Measurements from ENCODE around the gene UQCC2.

The UQCC2 gene

DNA sequence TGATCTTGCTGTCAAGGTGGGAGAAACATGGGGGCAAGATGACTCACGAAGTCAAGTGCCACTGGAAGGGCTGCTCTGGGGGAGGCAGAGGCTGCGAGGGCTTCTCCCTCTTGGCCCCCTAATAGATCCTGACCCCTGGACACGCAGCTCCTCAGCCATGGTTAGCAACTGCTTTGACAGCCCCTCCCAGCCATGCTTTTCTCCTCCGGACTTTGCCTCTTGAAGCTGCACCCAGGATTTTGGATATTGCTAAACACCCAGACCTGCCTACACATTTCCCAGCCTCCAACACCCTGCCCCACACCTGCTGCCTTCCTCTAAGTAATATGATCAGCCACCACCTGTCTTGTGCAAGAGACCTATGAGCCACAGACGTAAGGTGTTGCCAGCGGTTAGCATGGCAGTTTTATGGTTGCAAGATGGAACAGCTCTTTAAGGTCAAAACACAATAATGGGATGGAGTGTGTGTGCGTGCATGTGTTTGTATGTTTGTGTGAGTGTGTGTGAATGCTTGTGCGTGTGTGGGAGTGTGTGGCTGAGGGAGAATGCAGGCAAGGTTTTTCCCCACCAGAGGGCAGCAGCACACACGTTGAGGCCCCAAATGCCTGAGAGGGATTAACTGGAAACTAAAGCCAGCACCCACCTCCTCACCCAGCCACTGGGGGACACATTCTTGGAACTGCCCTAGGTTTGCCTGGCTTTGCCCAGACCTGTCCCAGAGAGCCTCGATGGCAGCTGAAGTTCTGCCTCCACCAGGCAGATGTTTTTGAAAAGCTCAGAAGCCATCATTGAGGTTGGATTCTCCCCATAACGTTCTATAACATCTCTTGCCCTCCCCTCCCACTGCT lies 32.7 kb upstream of the UQCC2 start:
- DNase-seq (ENCODE audit: low read depth), result peak; percentile 67

DNA sequence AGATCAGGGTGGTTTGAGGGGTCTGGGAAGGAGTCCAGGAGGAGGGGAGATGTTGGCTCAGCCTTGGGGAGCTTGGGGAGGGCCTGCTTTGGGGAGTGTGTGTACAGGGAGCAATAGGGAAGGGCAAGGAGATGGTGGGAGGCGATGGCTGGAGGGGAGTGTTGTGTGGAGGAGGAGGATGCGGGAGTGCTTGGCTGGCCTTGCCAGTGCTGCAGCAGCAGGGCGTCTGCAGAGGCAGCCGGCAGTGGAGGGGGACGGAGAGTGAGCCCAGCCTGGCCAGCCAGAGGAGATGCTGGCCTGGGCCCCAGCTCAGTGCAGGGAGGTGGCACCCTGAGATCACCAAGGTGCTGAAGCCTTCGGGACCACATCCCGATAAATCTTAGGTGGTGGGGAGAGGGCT lies 31.3 kb upstream of the UQCC2 start:
- DNase-seq (ENCODE audit: low read depth), result no peak

DNA sequence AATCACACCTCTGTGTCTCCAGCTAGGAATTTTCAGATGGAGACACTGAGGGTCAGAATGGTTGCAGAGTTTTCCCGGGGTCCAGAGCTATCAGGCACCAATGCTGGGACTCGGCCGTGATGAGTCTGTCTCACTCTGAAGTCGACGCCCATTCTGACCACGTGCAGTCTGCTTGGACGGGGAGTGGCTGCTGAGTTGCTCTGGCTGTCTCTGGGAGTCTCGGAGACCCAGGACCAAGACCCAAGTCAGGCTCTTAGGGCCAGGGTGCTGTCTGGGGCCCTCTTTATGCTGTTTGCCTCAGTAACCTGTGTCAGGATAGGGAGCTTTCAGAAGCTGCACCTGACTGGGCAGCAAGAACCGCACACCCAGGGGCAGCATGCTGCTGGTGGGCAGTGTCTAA lies 30.6 kb upstream of the UQCC2 start:
- DNase-seq (ENCODE audit: low read depth), result no peak

DNA sequence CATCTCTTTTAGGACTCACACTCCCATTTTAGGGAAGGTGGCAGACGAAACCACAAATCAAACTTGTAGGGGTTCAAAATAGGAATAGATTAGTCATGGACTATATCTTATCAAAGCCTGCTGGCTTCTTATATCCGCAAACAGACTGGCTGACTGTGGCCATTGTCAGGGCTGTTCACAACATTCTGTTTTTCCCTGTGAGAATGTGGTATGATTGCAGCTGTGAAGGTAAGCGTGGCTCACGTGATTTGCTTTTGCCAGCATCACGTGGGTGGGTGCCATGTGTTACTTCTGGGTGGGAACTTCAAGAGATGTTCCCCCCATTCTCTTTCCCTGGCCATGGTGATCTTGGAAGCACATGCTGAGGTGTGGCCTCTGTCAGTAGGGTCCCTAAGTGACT lies 29.3 kb upstream of the UQCC2 start:
- DNase-seq (ENCODE audit: low read depth), result no peak

DNA sequence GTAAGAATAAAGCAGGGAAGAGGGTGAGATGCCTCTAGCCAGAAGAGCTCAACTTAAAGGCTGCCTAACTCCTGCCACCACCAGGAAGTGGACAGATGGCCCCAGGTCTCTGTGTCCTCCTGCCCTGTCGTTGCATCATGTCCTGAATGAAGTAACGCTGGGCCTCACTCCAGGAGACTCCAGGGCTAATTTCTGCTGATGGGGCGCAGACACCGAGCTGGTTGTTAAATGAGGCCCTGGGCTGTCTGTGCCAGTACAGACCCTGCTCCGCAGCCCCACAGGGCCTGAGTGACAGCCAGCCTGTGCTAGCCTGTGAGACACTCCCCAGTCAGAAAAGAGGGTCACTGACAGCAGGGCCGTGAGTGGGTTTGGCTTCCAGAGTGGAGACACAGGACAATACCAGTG lies 28.7 kb upstream of the UQCC2 start:
- DNase-seq (ENCODE audit: low read depth), result no peak

DNA sequence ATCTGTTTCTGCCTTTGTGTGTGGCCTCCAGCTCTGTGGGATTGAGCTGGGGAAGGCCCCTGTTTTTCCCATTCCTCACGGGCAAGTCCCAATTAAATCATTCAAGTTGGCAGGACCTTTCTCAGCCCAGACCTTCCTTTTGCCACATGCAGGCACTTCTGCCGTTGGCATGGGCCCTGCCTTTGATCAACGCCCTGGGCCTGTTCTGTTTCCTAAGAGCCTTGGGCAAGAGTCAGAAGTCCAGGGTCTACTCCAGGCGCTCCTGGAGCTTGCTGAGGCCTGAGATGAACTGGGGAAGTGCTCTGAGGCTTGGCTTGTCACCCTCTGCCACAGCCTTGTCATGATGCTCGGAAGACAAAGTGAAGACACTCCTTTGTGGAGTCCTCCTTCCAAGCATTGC lies 28.1 kb upstream of the UQCC2 start:
- DNase-seq (ENCODE audit: low read depth), result no peak

DNA sequence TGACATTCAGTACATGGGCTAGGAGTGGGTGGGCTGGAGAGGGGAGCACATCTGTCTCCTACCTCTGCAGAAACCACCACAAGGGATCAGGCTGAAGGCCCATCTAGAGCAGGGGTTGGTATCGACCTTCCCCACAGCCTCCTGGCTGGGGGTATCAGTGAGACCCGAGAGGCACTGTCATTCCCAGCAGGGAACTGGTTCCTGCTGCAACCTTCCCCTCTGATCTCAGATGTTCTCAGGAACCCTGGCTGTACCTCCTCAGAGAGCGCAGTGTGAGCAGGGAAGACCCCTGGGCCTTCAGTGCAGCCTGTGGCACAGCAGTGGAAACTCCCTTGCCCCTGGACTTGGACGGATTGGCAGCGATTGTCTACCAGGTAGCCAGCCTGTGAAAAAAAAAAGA lies 27.4 kb upstream of the UQCC2 start:
- no peak for DNase-seq (ENCODE audit: low read depth)

DNA sequence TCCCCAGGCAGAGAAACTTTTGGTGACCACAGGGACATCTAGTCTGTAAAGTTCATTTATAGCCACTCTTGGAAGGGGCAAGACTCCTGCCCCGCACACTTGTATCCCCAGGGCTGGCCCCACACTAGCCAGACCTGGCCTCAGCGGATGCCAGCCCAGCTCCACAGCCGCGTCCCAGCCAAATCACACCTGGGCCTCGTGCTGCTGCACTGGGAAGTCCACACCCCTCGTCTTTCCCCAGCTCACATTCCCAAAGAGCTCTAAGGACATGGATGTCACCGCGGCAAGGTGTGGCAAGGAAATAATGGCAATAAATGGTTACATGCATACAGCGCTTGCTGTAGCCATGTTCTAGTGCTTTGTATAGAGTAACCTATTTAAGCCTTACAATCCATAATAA lies 26.7 kb upstream of the UQCC2 start:
- DNase-seq (ENCODE audit: low read depth), result no peak

DNA sequence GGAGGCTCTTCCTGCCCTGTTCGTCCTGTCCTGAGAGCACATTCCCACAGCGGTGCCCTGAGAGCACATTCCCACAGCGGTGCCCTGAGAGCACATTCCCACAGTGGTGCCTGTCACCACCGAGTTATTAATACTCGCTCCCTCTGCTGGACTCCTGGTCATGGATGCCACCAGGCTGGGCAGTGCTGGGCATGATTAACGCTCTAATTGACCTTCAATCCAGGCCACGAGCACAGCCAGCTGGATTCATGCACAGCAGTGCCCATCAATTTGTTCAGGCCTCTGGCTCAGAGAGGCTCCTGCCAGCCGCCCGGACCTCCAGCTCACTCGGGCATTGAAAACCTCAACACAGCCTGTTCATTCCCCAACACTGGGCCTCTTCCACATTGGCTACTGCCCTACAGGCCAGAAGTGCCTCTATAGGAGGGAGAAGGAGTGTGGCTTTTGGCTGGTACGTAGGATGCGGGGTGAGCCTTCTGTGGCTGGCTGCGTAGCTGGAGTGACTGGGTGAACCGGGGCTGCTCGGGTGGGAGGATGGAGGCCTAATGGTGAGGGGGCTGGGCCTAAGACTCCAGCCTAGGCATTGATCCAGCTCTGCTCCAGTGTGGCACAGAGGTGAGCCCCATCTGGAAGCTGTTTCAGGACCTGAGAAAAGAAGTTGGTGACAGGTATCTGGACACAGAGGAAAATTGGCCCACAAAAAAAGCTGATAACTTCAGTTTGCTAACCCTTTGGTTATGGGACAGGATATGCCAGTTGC lies 25.9 kb upstream of the UQCC2 start:
- no peak for DNase-seq (ENCODE audit: low read depth)

DNA sequence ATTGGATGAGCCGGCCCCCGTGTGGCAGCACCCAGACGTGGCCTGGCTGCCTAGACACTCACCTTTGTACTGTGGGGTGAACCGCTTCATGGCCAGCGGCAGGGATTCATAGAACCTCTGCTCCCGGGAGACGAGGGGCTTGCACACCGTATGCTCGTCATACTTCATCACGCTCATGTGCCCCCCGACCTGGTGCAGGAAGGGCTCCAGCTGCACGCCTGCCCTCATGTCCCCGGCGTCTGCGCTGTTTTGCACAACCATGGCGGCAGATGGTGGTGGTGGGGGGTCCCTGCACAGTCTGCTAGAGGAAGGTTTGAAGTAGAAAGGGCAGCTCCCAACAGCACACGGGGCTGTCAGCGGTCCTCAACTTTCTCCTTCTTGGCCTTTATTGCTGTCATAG lies 23.7 kb upstream of the UQCC2 start:
- no peak for DNase-seq (ENCODE audit: low read depth)

DNA sequence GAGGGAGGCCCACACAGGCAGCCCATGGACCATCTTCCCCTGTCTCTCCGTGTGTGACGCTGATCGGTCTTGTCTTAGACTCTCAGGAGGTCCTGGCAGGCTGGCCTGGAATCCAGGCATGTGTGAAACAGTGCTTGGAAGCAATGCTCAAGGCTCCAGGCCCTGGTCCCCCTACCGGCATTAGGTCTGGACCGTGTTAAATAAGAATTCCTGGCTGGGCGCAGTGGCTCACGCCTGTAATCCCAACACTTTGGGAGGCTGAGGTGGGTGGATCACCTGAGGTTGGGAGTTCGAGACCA lies 22.2 kb upstream of the UQCC2 start:
- no peak for DNase-seq (ENCODE audit: low read depth)

DNA sequence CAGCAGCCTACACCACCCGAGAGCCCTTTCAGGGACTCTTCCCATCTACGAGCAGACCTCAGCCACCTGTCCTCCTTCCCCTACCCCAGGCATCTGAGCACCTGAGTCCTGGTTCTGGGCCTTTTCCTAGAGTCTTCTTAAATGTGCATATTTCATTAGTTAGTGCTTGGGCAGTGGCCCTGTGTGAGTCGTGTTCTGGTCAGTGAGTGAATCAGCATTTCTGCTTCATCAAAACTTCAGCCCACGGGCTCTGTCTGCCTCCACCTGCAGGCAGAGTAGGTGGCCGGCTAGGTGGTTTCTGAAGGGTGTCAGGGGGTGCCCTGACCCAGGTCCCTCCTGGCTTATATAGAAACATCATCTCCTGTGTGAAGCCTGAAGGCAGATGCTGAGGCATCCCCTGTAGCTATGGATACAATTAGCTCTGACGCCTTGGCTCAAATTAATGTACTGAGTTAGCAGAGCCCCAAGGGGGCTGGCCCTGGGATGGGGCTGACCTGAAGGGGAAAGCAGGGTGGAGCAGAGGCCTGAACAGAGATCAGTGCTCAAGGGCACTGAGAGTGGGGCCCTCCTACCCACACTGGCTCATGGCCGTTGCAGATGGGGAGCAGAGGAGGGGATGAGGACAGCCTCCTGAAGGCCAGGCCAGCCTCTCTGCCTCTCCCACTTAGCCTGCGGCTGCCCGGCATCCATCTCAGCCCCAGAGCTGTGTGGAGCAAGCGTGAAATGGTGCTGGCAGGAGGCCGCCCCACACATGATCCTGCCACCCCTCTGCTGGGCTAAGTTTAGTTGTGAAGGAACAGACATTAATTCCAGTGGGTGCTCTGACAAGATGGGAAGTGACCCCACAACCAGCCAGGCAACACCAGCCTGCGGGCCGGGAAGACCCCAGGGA lies 21.6 kb upstream of the UQCC2 start:
- no peak for DNase-seq (ENCODE audit: low read depth)

DNA sequence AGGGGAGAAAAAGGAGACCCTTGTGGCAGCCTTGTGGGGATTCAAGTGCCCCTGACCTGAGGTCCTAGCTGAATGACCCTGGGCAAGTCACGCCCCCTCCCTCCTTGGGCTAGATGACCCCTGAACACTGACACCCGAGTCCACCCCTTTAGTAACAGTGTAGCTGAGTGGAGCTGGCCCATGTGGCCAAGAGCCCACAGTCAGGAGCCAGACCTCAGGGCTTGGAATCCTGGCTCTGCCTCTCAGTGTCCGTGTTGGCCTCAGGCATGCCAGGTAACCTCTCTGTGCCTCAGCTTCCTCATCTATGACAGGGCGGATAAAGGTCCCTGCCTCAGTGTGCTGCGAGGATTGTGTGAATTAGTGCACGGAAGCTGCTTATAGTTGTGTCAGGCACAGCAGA lies 20.9 kb upstream of the UQCC2 start:
- DNase-seq (ENCODE audit: low read depth), result no peak

DNA sequence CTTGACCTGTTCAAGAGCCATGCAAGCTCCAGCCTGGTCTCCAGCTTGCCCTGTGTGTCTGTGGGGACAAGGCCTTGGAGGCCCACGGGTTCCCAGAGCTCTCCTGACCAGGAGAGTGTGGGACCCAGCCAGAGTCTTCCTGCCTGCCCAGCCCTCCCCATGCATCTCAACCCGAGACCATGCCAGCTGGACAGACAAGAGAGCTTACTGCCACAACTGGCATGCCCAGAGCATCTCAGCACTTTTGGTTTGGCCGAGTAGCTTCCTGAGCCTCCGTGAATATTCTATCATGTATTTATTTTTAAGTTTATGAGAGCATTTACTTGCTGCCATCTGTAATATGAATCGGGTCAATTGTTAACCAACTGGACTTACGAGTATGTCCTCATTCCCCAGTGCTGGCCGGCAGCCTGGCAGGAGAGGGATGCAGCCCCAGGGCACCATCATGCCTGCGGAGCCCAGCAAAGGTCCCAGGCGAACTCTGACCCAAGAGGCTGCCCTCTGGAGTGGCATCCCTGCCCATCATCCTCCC lies 20.3 kb upstream of the UQCC2 start:
- DNase-seq (ENCODE audit: low read depth), result no peak

DNA sequence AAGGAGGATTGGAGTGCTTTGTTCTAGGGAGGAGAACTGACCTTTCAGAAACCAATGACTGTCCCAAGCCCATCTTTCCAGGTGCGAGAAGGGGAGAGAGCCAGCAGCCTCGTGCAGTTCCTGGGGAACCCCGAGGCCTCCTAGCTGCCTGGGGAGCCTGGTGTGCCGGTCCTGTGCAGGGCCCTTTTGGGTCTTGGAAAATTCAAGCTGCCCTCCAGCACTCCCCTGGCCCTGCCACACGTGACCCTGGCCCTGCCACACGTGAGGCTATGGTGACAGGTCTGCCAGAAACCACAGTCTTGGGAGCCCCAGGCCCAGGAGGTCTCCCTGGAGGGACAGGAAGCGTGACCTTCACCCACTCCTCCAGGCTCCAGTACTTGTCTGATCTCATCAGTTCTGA lies 19.5 kb upstream of the UQCC2 start:
- no peak for DNase-seq (ENCODE audit: low read depth)

DNA sequence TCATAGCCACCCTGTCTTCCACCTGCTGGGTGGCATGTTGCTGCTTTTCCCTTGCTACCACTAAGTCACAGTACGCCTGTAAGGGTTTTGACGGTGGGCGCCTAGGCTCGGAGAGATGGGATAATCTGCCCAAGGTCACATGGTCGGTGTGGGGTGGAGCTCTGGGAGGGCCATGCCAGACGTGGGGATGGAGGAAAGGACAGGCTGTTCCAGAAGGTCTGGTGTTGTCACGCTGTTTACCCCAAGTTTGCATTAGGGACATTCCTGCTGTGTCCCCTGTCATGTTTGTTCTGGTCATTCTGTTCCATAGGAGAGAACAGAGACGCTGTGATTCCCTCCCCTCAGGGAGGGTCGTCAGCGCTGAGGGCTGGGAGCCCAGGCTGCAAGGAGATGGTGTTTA lies 19.1 kb upstream of the UQCC2 start:
- no peak for DNase-seq (ENCODE audit: low read depth)

DNA sequence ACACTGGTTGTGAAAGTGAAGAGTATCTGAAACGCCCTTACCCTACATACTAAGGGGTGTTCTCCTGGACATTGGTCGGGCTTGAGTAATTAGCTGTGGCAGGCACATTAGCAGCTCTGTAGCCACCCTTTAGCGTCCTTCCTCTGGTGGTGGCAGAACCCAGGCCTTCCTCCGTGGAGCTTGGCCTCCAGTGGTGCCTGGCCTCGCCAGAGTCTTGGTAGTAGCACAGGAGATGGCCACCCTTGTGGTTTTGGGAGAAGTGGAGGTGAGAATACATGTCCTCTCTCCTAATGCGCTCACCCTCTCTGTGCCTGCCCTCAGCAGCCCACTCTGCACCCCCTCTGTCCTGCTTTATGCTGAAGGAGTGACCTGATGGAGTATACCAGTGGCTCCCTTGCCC lies 17.6 kb upstream of the UQCC2 start:
- DNase-seq (ENCODE audit: low read depth), result no peak

DNA sequence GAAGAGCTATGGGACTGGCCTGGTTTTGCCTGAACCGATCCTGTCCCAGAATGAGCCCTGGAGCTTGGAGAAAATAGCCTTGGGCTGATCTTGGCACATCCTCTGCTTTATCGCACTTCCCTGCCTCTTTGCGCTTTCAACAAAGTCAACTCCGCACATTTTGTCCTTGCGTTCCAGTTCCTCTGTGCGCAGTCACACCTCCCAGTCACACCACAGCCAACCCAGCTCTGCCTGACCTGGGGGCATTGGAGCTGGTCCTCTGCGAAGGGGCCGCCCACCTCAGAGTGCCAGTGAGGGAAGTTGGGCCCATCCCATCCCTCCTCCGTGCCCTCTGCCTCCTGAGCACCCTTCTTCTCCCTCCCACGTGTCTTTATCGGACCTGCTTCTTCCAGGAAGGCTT lies 16.9 kb upstream of the UQCC2 start:
- no peak for DNase-seq (ENCODE audit: low read depth)

DNA sequence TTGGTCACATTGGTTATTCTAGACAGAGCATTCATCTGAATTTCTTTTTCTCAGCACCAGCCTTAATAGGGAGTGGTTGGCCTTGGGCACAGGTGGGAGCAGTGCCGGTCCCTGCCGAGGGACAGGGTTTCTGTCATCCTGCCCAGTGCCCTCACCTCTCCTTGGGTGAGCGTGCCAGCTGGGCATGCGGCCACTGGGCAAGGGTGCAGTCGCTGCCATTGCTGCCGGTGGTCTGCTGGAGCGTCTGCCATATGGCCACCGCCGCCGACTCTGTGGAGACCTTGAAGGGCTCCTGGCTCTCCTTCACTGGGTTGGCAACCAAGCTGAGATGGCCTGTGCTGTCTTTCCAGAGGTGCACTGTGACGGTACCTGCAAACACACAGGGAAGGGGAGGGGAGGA lies 16.4 kb upstream of the UQCC2 start:
- DNase-seq (ENCODE audit: low read depth), result no peak

DNA sequence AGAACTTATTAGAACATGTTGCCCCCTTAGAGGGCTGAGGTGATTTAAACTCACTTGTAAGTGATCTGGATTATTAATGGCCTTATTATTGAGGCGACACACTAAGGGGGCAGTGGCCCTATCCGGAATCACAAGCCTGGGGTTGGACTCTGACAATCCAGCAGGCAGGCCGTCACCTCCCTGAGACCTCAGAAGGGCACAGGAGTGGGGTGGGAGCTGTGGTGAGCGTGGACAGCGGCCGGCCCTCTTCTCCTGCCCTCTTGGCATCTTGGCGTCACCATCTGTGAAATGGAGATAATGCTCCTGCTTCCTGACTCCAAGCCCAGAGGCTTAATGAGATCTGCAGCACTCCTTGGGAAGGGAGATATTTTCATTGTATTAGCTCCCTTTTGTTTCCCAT lies 15.6 kb upstream of the UQCC2 start:
- DNase-seq (ENCODE audit: low read depth), result no peak

DNA sequence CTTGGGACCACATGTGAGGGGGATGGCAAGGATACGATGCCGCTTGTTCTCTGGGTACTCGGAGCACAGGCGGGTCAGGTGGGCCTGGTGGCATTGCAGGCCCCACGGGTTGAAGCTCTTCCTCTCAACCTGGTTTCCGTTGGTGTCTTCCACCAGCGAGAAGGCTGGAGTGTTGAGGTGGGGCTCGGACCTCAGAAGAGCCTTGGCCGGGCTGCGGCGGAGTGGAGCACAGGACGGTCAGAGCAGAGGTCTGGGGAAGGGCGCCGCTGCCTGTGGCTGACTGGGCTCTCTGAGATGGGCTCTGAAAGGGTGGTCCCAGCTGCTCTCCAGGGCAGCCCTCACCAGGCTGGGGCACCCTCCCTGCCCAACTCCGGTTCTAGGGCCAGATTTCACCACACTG lies 15.2 kb upstream of the UQCC2 start:
- DNase-seq (ENCODE audit: low read depth), result no peak

DNA sequence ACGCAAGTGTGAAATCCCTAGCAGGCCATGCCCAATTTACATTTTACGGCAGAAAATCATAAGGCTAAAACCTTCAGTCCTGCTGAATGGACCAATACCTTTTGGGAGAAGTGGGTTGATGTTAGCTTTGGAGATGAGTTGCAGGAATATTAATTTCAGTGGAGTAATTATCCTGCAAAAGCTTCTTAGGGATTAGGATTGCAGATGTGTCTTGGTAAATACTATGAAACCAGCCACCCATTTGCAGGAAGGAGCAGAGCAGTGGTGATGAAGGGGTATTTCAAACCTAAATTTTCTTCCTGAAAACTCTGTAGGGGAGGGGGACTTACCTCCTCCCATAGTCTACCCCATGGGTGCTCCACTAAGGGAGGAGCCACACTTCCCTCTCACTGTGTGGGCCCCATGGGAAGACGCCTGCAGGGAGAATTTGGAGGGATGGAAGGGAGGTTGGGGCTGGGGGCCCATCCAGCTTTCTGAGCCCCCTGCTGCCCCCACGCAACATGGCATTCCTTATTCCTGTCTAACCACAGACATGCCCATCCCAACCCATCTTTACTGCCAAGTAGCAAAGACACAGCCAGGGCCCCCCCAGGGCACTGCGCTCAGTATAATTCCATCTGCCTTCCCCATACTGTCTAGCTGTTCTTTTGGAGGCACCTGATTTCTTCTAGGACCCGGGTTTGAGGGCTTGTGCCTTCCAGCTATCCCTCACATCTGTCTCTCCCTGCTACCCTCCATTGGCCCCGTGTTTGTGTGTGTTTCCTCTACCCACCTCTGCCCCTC lies 14.6 kb upstream of the UQCC2 start:
- no peak for DNase-seq (ENCODE audit: low read depth)
